ENCODE measurements around the gene DAZL.
A peak's percentile ranks its signal among the peaks of the same experiment; 100 is the strongest.
"Not testable (repeated sequence)": the region's sequence is repeated elsewhere in the genome, so short reads cannot be mapped to it uniquely, and the experiment has no call there.

Gene DAZL

GRCh38 chr3:16604887-16605602 lies at the start of gene DAZL:
DAZL (minus strand) TSS chr3:16605423; CDS start chr3:16605205, 218 bp downstream.
- no peak for DNase-seq (ENCODE audit: low read depth in 2 of 2)

- no peak for DNase-seq (ENCODE audit: low read depth in 2 of 2)
Measured at GRCh38 chr3:16654976-16655375, 49.8 kb upstream of the DAZL start.

- DNase-seq (ENCODE audit: low read depth in 2 of 2) = no peak
Measured at GRCh38 chr3:16653712-16654111, 48.5 kb upstream of the DAZL start.

- no peak for DNase-seq (ENCODE audit: low read depth in 2 of 2)
Measured at GRCh38 chr3:16647668-16648067, 42.4 kb upstream of the DAZL start.

GRCh38 chr3:16639806-16640205 lies 34.6 kb upstream of the DAZL start:
- DNase-seq (ENCODE audit: low read depth in 2 of 2) = no peak

- no peak for DNase-seq (ENCODE audit: low read depth in 2 of 2)
Measured at GRCh38 chr3:16633948-16634347, 28.7 kb upstream of the DAZL start.

- DNase-seq (ENCODE audit: low read depth in 2 of 2) = no peak
Measured at GRCh38 chr3:16632395-16632794, 27.2 kb upstream of the DAZL start.

- no peak for DNase-seq (ENCODE audit: low read depth in 2 of 2)
Measured at GRCh38 chr3:16618721-16619120, 13.5 kb upstream of the DAZL start.

- not testable (repeated sequence) for DNase-seq (ENCODE audit: low read depth in 2 of 2)
Measured at GRCh38 chr3:16617155-16617554, 11.9 kb upstream of the DAZL start.

GRCh38 chr3:16616083-16616482 lies 10.9 kb upstream of the DAZL start:
- DNase-seq (ENCODE audit: low read depth in 2 of 2) = no peak

GRCh38 chr3:16614033-16615031 lies 9.1 kb upstream of the DAZL start:
- DNase-seq (ENCODE audit: low read depth in 2 of 2) = no peak

GRCh38 chr3:16609927-16610580 lies 4.8 kb upstream of the DAZL start:
- no peak for DNase-seq (ENCODE audit: low read depth in 2 of 2)

GRCh38 chr3:16608816-16609215 lies 3.6 kb upstream of the DAZL start:
- DNase-seq (ENCODE audit: low read depth in 2 of 2) = no peak

GRCh38 chr3:16607718-16608117 lies 2.5 kb upstream of the DAZL start:
- no peak for DNase-seq (ENCODE audit: low read depth in 2 of 2)

- no peak for DNase-seq (ENCODE audit: low read depth in 2 of 2)
Measured at GRCh38 chr3:16606398-16606797, 1.2 kb upstream of the DAZL start.

GRCh38 chr3:16605966-16606365 lies 743 bp upstream of the DAZL start:
- no peak for DNase-seq (ENCODE audit: low read depth in 2 of 2)

GRCh38 chr3:16604433-16604832 lies 790 bp downstream of the DAZL start:
- DNase-seq (ENCODE audit: low read depth in 2 of 2) = no peak

- no peak for DNase-seq (ENCODE audit: low read depth in 2 of 2)
Measured at GRCh38 chr3:16601537-16602005, 3.7 kb downstream of the DAZL start.

- DNase-seq (ENCODE audit: low read depth in 2 of 2) = peak; percentile 72 to 85
Measured at GRCh38 chr3:16600780-16601536, 4.3 kb downstream of the DAZL start.

GRCh38 chr3:16599694-16600093 lies 5.5 kb downstream of the DAZL start:
- DNase-seq (ENCODE audit: low read depth in 2 of 2) = no peak

GRCh38 chr3:16596352-16597032 lies 8.7 kb downstream of the DAZL start:
- peak in 1 of 2 donors; percentile 37 for DNase-seq (ENCODE audit: low read depth in 2 of 2)

All from stimulated activated CD4-positive, alpha-beta T cell treated with anti-CD3 and anti-CD28 coated beads, Interleukin-4, amount 100 ng/mL, for 48 hours (primary cell).